ENCODE measurements around the gene CNTNAP4.

GRCh38 chr16:76466871-76467270, 189.7 kb downstream of the CNTNAP4 start:
- no peak for TF ChIP-seq CTCF (CRISPR knock-in tag; IDR thresholded peaks at IDR 0.05)
- no peak for TF ChIP-seq FOXA1 (IDR thresholded peaks at IDR 0.05)
- no peak for TF ChIP-seq FOXA1 (CRISPR knock-in tag; IDR thresholded peaks at IDR 0.05)
- TF ChIP-seq ZNF530 (CRISPR knock-in tag; IDR thresholded peaks at IDR 0.05; ENCODE audit: low read depth) = no peak
- no peak for TF ChIP-seq SKI (IDR thresholded peaks at IDR 0.05; ENCODE audit: partially characterized antibody)
- no peak for TF ChIP-seq ZFP91 (CRISPR knock-in tag; IDR thresholded peaks at IDR 0.05; ENCODE audit: borderline replicate concordance)
- TF ChIP-seq EZH2 (conservative IDR thresholded peaks at IDR 0.05; ENCODE audit: low read depth, low read length) = no peak

Data from HepG2 (cell line).